Body of pancreas (tissue), 4 donors: ENCODE results near the gene TUBB1. TPM values are rescaled to one million over a fixed set of nuclear protein-coding genes. Genes with fewer than 3 reads are reported as not detected.
A peak's percentile ranks its signal among the peaks of the same experiment; 100 is the strongest.

Source experiments
- ATAC-seq: fragments of 150-250 bp; one replicate; pipeline ENCODE4 v1.9.1; 2016
- DNase-seq, 4 donors: peaks; one replicate each; pipeline ENCODE4 v3.0.0-alpha.2; 2019
- H3K27ac ChIP-seq, 4 donors: fragments of 200-600 bp; sonication (generic); 1 replicate in 3 of 4; 2 replicates in 1 of 4; pipeline versions ENCODE4 v1.5.1 to v1.6.1; 2016 to 2019; ENCODE audit warnings: mild to moderate bottlenecking in 1 of 4, mixed read lengths in 1 of 4, moderate library complexity in 1 of 4
- H3K27me3 ChIP-seq, 2 donors: fragments of 200-600 bp; sonication (generic); one replicate each; pipeline ENCODE4 v1.6.0; 2016; ENCODE audit warnings: mild to moderate bottlenecking in 1 of 2
- H3K36me3 ChIP-seq, 2 donors: fragments of 200-600 bp; sonication (generic); replicated peaks in 1 of 2; 2 replicates each; pipeline ENCODE4 v1.5.1; 2016; ENCODE audit warnings: low read depth in 2 of 2; ENCODE audit not compliant: insufficient read depth in 1 of 2
- H3K4me1 ChIP-seq: fragments of 200-600 bp; sonication (generic); one replicate; pipeline ENCODE4 v1.6.0; 2016
- H3K4me3 ChIP-seq, 2 donors: fragments of 200-600 bp; sonication (generic); 1 replicate in 1 of 2; 2 replicates in 1 of 2; pipeline ENCODE4 v1.5.1; 2016 to 2019
- H3K9me3 ChIP-seq, 3 donors: fragments of 200-600 bp; sonication (generic); 1 replicate in 2 of 3; 2 replicates in 1 of 3; pipeline ENCODE4 v1.5.1; 2016
- POLR2A ChIP-seq, 3 donors: fragments of 450-650 bp; IDR thresholded peaks; one replicate each; pipeline ENCODE4 v1.6.1; 2016; ENCODE audit warnings: antibody characterized with exemption in 3 of 3, mild to moderate bottlenecking in 2 of 3
- WGBS, 2 donors: methylation state at CpG; one replicate each; pipeline ENCODE4 v1.1.5; 2017; 5-methylcytosine and 5-hydroxymethylcytosine counted together
- intact Hi-C: fragments of 100-400 bp; cut with DNase I; formaldehyde crosslinking; loops from one replicate; pipeline ENCODE4 v1.15.1; 2023
- total RNA-seq, 2 donors: library from RNA; depleted of rRNA; stranded (reverse); fragments of >200 nt; gene quantifications; one replicate each; pipeline ENCODE4 v1.1.0, GENCODE V29; 2016
- TF ChIP-seq, protein P1 (sequence below), 7 experiments: fragments of 450-650 bp in 4 of 7; fragments of 200-600 bp in 3 of 7; sonication (generic) in 3 of 7; IDR thresholded peaks; one replicate each; pipeline ENCODE4 v1.5.1; 2016 to 2019; ENCODE audit warnings: antibody characterized with exemption in 7 of 7

TUBB1 gene
- total RNA-seq, 2 donors from 2014 or later, result not detected

DNA sequence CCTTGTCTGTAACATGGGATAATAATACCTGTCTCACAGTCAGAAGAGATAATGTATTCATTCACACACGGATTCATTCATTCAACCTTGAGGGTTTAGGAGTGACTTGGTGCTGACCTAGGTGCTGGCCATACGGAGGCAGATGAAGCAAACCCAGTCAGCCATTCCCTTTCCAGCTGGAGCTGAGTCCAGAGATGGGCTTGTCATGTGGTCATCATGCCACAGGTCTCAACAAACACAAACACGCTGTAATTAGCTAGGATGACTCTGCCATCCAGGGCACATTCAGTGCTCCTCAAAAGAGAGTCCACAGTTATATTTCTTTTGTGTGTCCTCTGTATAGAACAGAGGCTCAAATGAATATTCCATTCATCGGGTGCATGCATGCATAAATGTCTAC, 42.9 kb downstream of the TUBB1 start:
- Histone ChIP-seq H3K36me3 (no peaks in the 10 kb centered on the region), H3K27me3 (no peaks in the 10 kb centered on the region), H3K4me3 (no peak overlapping the region), H3K9me3 (no peaks in the 10 kb centered on the region), H3K4me1 (no peaks in the 10 kb centered on the region), H3K27ac (no peak overlapping the region)
- 41 to 60% methylated on average over 4 of the region's 4 CpGs for WGBS, 2 donors
- no peak for DNase-seq
- ATAC-seq, result no peak
- intact Hi-C loops, result no loop called here
- no peak for TF ChIP-seq POLR2A (IDR thresholded peaks at IDR 0.05)
- TF ChIP-seq, protein P1, sequence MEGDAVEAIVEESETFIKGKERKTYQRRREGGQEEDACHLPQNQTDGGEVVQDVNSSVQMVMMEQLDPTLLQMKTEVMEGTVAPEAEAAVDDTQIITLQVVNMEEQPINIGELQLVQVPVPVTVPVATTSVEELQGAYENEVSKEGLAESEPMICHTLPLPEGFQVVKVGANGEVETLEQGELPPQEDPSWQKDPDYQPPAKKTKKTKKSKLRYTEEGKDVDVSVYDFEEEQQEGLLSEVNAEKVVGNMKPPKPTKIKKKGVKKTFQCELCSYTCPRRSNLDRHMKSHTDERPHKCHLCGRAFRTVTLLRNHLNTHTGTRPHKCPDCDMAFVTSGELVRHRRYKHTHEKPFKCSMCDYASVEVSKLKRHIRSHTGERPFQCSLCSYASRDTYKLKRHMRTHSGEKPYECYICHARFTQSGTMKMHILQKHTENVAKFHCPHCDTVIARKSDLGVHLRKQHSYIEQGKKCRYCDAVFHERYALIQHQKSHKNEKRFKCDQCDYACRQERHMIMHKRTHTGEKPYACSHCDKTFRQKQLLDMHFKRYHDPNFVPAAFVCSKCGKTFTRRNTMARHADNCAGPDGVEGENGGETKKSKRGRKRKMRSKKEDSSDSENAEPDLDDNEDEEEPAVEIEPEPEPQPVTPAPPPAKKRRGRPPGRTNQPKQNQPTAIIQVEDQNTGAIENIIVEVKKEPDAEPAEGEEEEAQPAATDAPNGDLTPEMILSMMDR (IDR thresholded peaks at IDR 0.05), result no peak

DNA sequence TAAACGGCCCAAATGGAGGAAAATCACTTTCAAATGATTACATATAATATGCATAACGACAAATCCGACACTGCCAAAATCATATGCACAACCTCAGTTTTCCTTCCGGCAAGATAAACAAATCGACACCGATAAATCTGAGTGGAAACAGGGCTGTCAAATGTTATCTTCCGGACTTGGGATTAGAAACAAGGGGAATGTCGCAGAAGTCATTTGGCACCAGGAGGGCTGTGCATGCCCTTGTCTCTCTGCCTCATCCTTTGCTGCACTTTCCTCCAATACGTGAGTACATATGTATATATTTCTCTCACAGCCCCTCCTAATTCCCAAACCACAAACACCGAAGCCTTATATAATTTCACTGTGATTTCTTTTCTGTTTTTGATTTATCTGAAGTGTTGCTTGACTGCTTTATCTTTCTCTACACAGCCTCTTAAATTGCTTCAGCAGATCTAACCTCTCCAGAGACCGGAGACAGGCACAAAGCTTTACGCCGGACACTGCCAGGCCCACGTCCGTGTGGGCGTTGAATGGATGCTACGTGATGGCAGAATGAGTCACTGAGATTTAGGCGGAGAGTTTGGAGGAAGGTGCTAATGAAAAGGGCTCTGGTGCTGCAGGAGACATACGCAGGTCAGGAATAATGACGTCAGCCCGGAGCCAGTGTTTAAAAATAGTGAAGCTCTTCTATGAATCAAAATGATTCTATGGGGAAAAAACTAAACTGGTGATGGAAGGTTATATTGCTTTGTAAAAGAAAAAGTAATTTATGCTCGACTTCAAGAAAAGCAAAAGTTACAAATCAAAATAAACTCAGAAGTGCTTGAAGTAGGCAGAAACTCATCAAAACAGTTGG, 44.4 kb downstream of the TUBB1 start:
- no peak overlapping the region for H3K27ac ChIP-seq
- 44 to 46% methylated on average over 22 of the region's 22 CpGs for WGBS, 2 donors
- peak; percentile 27 for ATAC-seq

DNA sequence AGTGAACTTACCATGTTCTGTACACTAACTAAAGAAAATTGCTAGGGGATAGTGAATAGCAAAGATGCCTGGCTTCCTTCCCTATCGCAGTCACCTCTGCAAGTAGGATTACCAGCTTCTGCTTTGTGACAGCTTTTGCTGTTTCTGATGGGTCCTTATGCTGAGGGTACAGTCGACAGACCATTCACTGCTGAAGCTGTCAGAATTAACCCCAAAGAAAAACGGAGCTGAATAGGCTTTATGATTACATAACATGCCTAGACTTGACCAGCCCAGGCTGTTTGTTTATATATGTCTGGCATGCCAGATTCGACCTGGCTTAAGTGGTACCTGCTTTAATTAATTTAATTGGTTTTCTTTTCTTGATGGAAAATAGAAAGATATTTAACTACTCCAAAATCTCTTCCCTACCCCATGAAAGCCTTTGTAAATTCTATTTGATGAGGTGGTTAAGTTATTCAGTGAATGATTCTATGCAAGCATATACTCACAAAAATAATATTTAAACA, 45.0 kb downstream of the TUBB1 start:
- Histone ChIP-seq H3K4me1 (no peaks in the 10 kb centered on the region), H3K36me3 (no peaks in the 10 kb centered on the region), H3K4me3 (no peak overlapping the region), H3K27ac (no peak overlapping the region), H3K9me3 (no peaks in the 10 kb centered on the region), H3K27me3 (no peaks in the 10 kb centered on the region)
- WGBS, 2 donors, result 36 to 37% methylated on average over 4 of the region's 4 CpGs
- ATAC-seq (no peak), DNase-seq (no peak)
- no peak for TF ChIP-seq POLR2A (IDR thresholded peaks at IDR 0.05)
- TF ChIP-seq, protein P1 (IDR thresholded peaks at IDR 0.05), result no peak
- intact Hi-C loops, result no loop called here

More for the DNA sequence above, 44.4 kb downstream of the TUBB1 start:
- TF ChIP-seq, protein P1 (IDR thresholded peaks at IDR 0.05), result no peak
- TF ChIP-seq POLR2A (IDR thresholded peaks at IDR 0.05), result no peak
- intact Hi-C loops, result no loop called here
- H3K9me3 ChIP-seq, result no peaks in the 10 kb centered on the region
- no peak overlapping the region for H3K4me3 ChIP-seq
- H3K36me3 ChIP-seq, result no peaks in the 10 kb centered on the region
- no peaks in the 10 kb centered on the region for H3K27me3 ChIP-seq
- no peaks in the 10 kb centered on the region for H3K4me1 ChIP-seq
- peak in 2 of 4 donors; percentile 5 to 12 for DNase-seq

DNA sequence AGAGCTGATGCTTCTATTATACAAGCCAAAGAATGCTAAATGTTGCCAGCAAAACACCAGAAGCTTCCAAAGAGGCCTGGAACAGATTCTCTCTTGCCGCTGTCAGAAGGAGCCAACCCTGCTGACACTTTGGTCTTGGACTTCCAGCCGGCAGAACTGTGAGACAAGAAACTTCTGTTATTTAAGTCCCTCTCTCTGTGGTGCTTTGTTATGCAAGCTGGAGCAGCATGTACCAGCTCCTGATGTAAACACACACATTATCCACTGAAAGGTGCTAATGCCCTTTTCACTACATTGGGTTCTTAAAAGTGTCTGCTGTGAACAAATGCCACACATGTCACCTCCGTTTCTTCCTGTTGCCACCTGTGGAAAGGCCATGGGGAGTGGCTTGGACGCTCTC, 49.3 kb downstream of the TUBB1 start:
- H3K9me3 ChIP-seq, result no peaks in the 10 kb centered on the region
- no peaks in the 10 kb centered on the region for H3K4me1 ChIP-seq
- no peak overlapping the region for H3K27ac ChIP-seq
- no peaks in the 10 kb centered on the region for H3K36me3 ChIP-seq
- WGBS, 2 donors, result 73 to 79% methylated on average over 4 of the region's 4 CpGs
- intact Hi-C loops, result no loop called here
- DNase-seq, result no peak
- H3K27me3 ChIP-seq, result no peaks in the 10 kb centered on the region
- no peak overlapping the region for H3K4me3 ChIP-seq
- no peak for ATAC-seq
- TF ChIP-seq POLR2A (IDR thresholded peaks at IDR 0.05), result no peak
- TF ChIP-seq, protein P1 (IDR thresholded peaks at IDR 0.05), result no peak
